Activated CD8-positive, alpha-beta memory T cell treated with anti-CD3 and anti-CD28 coated beads for 1 hour (primary cell): ENCODE results near the gene CLDN16.

Experiments used
- DNase-seq, 2 donors: peaks; one replicate each; pipeline ENCODE4 v3.0.0-alpha.2; 2020; ENCODE audit warnings: low read depth in 1 of 2; ENCODE audit errors: extremely low read depth in 1 of 2

Gene CLDN16

DNA sequence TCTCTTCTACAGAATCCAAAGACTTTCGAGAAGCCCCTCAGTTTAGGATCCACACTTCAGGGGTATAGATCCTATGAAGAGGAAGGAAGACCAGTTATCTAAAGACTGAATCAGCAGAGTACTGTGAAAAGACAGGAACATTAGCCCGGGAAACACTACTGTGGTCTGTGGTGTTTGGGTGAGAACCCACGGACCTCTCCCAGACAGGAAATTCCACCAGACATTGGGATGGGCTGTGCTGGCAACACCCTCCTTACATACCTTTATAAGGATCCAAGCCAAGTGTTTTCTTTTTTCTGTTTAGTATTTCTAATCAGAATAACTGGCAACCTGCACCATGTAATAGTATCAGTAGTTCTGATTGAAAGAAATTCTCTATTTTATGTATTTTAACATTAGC, 47.7 kb downstream of the CLDN16 start:
- no peak for DNase-seq

GRCh38 chr3:190436331-190436730, 48.4 kb downstream of the CLDN16 start:
- DNase-seq, result no peak

DNA sequence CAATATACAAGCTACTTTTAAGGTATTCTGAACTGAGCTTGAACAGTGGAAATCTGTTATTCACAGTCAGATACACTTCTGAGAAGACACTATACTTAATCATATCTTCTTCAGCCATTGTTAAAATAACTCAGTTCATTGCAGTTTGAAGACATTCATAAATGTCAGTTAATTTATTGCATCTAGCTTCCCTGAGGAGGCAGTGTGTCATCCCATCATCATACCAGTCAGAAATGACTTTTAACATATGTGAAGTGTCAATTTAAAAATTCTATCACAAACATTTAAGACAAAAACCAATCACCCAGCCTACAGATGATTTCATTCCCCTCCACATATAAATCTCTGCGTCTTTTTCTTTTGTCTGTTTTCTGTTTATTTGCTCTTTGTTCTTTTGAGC, 54.3 kb downstream of the CLDN16 start:
- DNase-seq, result no peak

- DNase-seq, result no peak
Observed at GRCh38 chr3:190443257-190443656, 55.3 kb downstream of the CLDN16 start.

GRCh38 chr3:190444006-190444405, 56.0 kb downstream of the CLDN16 start:
- no peak for DNase-seq

- no peak for DNase-seq
Observed at GRCh38 chr3:190444576-190445145, 56.7 kb downstream of the CLDN16 start.

DNA sequence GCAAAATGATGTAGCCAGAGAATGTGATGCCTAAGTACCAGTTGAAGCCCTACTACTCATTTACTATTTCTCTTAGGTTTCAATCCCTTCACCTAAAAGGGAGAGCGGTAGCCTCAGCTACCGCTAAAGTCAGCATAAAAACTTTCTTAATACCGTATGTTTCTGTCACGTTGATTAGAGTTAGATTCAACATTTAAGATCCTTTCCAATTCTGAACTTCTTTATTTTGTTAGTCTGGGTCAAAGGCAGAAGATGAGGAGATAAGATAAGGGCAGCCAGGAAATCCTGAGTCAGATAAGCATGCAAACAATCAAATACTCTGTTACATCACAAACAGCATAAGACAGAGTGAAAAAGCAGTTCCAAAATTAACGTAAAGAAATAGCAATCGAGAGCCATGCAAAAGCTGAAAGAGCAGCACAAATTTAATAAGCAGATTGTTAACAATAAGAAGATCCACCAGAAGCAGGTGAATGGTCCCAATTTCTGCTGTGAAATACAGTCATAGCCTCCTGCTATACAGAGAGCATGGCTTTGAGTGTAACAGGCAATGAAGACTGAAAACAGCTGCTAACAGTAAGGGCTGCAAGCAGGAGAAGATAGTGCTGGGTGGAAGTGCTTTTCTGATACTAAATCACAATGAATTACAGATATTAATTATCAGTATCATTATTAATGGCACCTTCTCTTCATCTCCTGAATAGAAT, 58.8 kb downstream of the CLDN16 start:
- no peak for DNase-seq

DNA sequence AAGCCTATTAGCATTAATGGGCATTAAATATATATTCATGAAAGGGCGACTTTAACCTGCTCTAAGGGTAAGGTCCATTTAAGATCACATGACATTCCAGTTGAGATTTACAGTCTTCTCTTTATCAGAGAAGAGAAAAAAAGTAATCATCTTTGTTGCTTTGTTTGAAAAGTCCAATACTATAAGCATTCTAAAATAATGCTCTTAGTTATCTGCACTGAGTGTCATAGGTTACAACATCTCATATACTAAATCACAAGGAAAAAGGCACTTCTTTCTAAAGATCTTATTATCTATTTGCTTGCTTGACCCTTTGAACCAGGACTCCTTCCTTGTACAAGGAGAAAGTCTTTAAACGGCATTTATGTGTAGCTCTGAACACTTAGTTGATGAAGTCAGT, 60.3 kb downstream of the CLDN16 start:
- no peak for DNase-seq

DNA sequence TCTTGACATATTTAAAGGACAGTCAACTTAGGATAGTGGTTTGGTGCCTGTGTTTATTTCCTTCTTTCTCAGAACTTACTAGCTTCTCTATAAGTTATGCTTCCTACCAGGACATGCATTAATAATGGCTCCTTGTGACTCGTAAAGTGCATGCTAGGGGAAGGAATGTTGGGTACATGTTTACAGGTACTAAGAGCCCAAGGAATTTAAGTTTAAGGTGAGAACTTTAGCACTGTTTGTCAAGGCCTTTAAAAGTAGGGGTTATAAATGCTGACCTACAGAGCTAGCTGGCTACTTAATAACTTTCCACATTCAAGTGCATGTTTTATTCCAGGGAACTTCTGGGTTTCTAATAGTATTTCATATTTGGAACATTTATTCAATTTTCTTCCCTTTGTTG, 61.8 kb downstream of the CLDN16 start, which contains the start of gene TMEM207:
Gene TMEM207, minus strand, starts transcription at position 101 of the 400 bp plus-strand sequence. Its CDS starts 92 bp downstream, at position 9.
- no peak for DNase-seq

- DNase-seq, result no peak
Observed at GRCh38 chr3:190455828-190456227, 67.9 kb downstream of the CLDN16 start.

DNA sequence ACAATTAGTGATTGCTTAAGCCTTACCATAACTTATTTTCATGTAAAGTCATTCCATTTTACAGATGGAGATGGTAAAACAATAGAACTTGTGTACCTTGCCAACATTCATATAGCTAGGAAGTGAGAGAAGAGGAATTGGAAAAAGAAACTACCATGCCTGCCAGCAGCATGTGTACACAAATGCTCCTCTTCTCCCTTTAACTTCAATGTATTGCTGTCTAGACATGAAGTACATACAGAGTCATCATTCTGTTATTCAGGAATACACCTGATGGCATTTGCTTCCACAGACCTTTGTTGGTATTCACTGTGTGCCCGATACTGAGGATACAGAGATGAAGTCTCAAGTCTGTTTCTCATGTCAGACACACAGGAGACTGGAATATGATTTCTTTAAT, 68.8 kb downstream of the CLDN16 start:
- no peak for DNase-seq

DNA sequence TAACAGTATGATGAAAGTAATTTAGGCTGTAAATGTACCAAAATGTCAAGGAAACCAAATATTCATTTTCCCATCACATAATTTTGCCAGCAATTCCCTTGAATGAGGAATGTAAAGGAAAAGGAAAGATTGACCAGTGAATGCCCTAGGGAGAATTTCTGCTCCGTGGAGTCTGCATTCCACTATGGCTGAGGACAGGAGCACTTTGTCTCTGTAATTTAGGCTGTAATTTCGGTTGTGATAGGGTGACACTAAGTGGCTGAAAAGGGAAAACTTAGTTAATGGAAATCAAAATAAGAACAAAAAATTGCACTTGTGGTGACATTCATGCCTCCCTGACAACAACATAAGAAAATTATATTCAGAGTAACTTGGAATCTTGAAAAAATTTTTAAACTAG, 70.1 kb downstream of the CLDN16 start:
- no peak for DNase-seq
